ENCODE results near the gene GAPVD1. TPM values are rescaled to one million over a fixed set of nuclear protein-coding genes. Genes with fewer than 3 reads are reported as not detected.

GAPVD1 gene
- total and polyA plus RNA-seq, 2 of the 13 experiments (the other 11 are each of a cell fraction or from before 2014, with no cell fraction given): 11.1 to 33.2 TPM

- TF ChIP-seq PHF5A (CRISPR knock-in tag; IDR thresholded peaks at IDR 0.05; ENCODE audit: low read depth, unreplicated experiment): no peak
- no peak; the same call in 1 of the 2 replicates for TF ChIP-seq RELA (CRISPR knock-in tag; IDR thresholded peaks at IDR 0.05)
- TF ChIP-seq FOXK1 (CRISPR knock-in tag; IDR thresholded peaks at IDR 0.05; ENCODE audit: borderline replicate concordance, low read depth): peak; percentile 19; the same call in 1 of the 2 replicates
- no peak for TF ChIP-seq MXD4 (CRISPR knock-in tag; IDR thresholded peaks at IDR 0.05)
- TF ChIP-seq NAIF1 (CRISPR knock-in tag; IDR thresholded peaks at IDR 0.05; ENCODE audit: borderline replicate concordance): no peak
- TF ChIP-seq KAT2B (IDR thresholded peaks at IDR 0.05; ENCODE audit: borderline replicate concordance, low read depth, low read length): no peak
- no peak for TF ChIP-seq GPN1 (CRISPR knock-in tag; IDR thresholded peaks at IDR 0.05; ENCODE audit: borderline replicate concordance)
- no peak for TF ChIP-seq NFATC3 (CRISPR knock-in tag; IDR thresholded peaks at IDR 0.05)
- 0 out of 2 replicates have a peak, but pooled peaks have one; percentile 77 for TF ChIP-seq ZNF441 (CRISPR knock-in tag; IDR thresholded peaks at IDR 0.05; ENCODE audit: borderline replicate concordance)
- TF ChIP-seq ZSCAN30 (CRISPR knock-in tag; IDR thresholded peaks at IDR 0.05): no peak; the same call in 1 of the 2 replicates
- TF ChIP-seq ZNF740 (CRISPR knock-in tag; IDR thresholded peaks at IDR 0.05): no peak; the same call in 1 of the 2 replicates
- TF ChIP-seq ZBTB3 (CRISPR knock-in tag; IDR thresholded peaks at IDR 0.05; ENCODE audit: borderline replicate concordance, low read depth): peak; percentile 64; the same call in 1 of the 2 replicates
- TF ChIP-seq AKNA (CRISPR knock-in tag; IDR thresholded peaks at IDR 0.05; ENCODE audit: borderline replicate concordance): no peak
- no peak for TF ChIP-seq ZNF547 (CRISPR knock-in tag; IDR thresholded peaks at IDR 0.05)
- no peak for TF ChIP-seq ZBTB44 (CRISPR knock-in tag; IDR thresholded peaks at IDR 0.05)
- peak; percentile 22 for TF ChIP-seq PTBP1 (IDR thresholded peaks at IDR 0.05; ENCODE audit: low read depth, low read length, poor library complexity, severe bottlenecking)
- TF ChIP-seq ZIK1 (CRISPR knock-in tag; IDR thresholded peaks at IDR 0.05; ENCODE audit: borderline replicate concordance, low read depth): no peak; the same call in 1 of the 2 replicates
- peak; percentile 65; the same call in 1 of the 2 replicates for TF ChIP-seq SIN3A (IDR thresholded peaks at IDR 0.05; ENCODE audit: borderline replicate concordance, low read depth, low read length)
- TF ChIP-seq MLXIP (CRISPR knock-in tag; IDR thresholded peaks at IDR 0.05; ENCODE audit: borderline replicate concordance): no peak
These were observed at the start of gene GAPVD1 (continued) for GRCh38 chr9:125261501-125262293.
